ENCODE measurements around the gene WDR36. TPM values are rescaled to one million over a fixed set of nuclear protein-coding genes. Genes with fewer than 3 reads are reported as not detected.

Gene WDR36
- total RNA-seq, 1 donor from 2014 or later: 31.6 TPM

DNA sequence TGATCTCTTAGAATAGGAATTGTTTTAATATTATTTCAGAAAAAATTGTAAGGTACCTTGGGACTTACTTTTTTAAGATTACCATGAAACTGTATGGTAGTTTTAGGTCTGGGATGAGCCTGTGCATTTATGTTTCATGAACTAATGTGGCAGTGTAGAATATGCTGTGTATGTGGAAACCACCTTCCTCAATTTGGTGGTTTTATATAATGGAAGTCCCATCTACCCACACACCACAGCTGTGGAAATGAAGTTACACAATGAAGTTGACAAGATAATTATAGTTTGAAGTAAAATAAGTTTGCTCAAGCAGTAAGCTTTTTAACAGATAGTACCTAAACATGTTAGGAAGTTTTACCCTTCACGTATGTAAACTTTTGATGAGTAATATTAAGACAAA is 24.4 kb downstream of the WDR36 start:
- Mint-ChIP-seq H3K27me3 (no peaks in the 10 kb centered on the region), H3K4me1 (ENCODE audit: unreplicated experiment) (no peaks in the 10 kb centered on the region)
- no peak for DNase-seq (ENCODE audit: extremely low spot score, unreplicated experiment)

DNA sequence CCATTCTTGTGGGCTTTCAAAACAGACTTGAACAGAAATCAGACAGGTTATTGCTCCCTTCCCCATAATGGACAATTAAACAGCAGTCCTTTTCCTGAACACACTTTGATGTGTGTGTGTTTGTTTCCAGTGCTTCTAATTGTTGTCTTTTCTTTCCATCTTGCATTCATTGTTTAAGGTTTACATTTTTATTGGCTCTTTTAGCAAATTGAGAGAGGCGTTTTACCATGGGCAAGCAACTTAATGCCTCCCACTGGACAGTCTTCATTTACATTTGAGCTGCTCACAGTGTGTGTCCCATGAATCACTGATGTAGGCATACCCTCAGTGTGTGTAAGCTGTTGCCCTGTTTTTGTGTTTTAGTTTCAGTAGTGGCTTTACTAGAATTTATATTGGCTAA is 25.0 kb downstream of the WDR36 start:
- no peaks in the 10 kb centered on the region for H3K9me3 Mint-ChIP-seq
- DNase-seq (ENCODE audit: extremely low spot score, unreplicated experiment): no peak
- H3K27me3 Mint-ChIP-seq: no peaks in the 10 kb centered on the region
- no peak overlapping the region for H3K27ac Mint-ChIP-seq
- TF ChIP-seq, protein P1, sequence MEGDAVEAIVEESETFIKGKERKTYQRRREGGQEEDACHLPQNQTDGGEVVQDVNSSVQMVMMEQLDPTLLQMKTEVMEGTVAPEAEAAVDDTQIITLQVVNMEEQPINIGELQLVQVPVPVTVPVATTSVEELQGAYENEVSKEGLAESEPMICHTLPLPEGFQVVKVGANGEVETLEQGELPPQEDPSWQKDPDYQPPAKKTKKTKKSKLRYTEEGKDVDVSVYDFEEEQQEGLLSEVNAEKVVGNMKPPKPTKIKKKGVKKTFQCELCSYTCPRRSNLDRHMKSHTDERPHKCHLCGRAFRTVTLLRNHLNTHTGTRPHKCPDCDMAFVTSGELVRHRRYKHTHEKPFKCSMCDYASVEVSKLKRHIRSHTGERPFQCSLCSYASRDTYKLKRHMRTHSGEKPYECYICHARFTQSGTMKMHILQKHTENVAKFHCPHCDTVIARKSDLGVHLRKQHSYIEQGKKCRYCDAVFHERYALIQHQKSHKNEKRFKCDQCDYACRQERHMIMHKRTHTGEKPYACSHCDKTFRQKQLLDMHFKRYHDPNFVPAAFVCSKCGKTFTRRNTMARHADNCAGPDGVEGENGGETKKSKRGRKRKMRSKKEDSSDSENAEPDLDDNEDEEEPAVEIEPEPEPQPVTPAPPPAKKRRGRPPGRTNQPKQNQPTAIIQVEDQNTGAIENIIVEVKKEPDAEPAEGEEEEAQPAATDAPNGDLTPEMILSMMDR (conservative IDR thresholded peaks at IDR 0.05): no peak
- H3K36me3 Mint-ChIP-seq: peaks cover 10% of the 10 kb centered on the region
- H3K4me3 Mint-ChIP-seq: no peak overlapping the region
- H3K4me1 Mint-ChIP-seq (ENCODE audit: unreplicated experiment): no peaks in the 10 kb centered on the region

More for the DNA sequence above, 24.4 kb downstream of the WDR36 start:
- no peak overlapping the region for H3K27ac Mint-ChIP-seq
- TF ChIP-seq, protein P1 (conservative IDR thresholded peaks at IDR 0.05): no peak
- H3K4me3 Mint-ChIP-seq: no peak overlapping the region
- H3K9me3 Mint-ChIP-seq: no peaks in the 10 kb centered on the region
- peaks cover 12% of the 10 kb centered on the region for H3K36me3 Mint-ChIP-seq

DNA sequence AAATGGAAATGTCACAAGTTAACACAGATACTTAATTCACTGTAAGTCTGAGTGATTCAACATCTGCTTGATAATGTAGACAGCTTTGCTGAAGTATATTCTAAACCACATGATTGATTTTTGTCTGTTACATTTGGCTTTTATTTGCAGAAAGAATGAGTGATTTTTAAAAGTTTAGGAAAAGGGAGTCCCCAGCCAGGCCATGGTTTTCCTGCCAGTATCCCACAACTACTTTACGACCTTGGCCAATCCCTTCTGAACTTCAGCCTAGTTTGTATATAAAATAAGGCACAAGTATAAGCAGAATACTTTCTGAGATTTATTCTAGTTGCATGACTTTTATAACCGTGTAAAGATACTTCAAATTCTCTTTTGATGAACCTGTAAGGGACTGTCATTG is 27.1 kb downstream of the WDR36 start:
- H3K27ac Mint-ChIP-seq: no peak overlapping the region
- TF ChIP-seq, protein P1 (conservative IDR thresholded peaks at IDR 0.05): no peak
- no peaks in the 10 kb centered on the region for H3K27me3 Mint-ChIP-seq

DNA sequence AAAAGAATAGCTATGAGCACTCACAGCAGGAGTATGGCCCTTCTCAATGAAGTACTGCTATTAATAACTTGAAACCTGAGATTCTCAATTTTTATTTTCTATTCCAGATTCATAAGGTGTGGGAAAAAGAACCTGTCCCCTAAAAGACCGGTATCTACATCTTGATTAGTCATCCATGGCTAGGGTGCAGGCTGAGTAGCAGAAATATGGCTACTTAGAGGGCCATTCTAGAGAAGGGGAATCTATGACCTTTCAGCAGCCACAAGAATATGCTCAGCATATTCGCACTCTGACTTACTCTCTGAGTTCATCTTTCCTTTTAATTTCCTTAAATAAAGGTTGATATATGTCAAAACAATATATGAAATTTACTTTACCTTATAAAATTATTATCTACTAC is 27.7 kb downstream of the WDR36 start:
- peaks cover 8% of the 10 kb centered on the region for H3K36me3 Mint-ChIP-seq
- no peaks in the 10 kb centered on the region for H3K27me3 Mint-ChIP-seq
- no peaks in the 10 kb centered on the region for H3K9me3 Mint-ChIP-seq
- TF ChIP-seq, protein P1 (conservative IDR thresholded peaks at IDR 0.05): no peak
- H3K4me3 Mint-ChIP-seq: no peak overlapping the region
- no peak overlapping the region for H3K27ac Mint-ChIP-seq
- H3K4me1 Mint-ChIP-seq (ENCODE audit: unreplicated experiment): no peaks in the 10 kb centered on the region
- no peak for DNase-seq (ENCODE audit: extremely low spot score, unreplicated experiment)

More for the DNA sequence above, 27.1 kb downstream of the WDR36 start:
- Mint-ChIP-seq H3K4me1 (ENCODE audit: unreplicated experiment) (no peaks in the 10 kb centered on the region), H3K36me3 (peaks cover 8% of the 10 kb centered on the region), H3K9me3 (no peaks in the 10 kb centered on the region), H3K4me3 (no peak overlapping the region)
- no peak for DNase-seq (ENCODE audit: extremely low spot score, unreplicated experiment)

DNA sequence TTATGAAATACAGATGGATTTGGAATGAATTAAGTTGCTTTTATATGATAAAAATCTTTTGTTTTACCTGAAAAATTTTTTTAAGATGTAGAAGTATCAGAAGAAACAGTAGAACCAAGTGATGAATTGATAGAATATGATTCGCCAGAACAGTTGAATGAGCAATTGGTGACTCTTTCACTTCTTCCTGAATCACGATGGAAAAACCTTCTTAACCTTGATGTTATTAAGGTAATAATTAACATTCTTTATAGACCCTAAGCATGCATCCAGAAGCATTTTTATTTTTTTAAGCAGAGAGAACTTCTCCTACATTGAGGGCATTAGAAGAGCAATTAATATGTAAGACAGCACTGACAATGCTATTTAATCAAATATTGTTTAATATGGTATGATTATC is 28.8 kb downstream of the WDR36 start:
- Mint-ChIP-seq H3K36me3 (peaks cover 8% of the 10 kb centered on the region), H3K27ac (no peak overlapping the region), H3K27me3 (no peaks in the 10 kb centered on the region), H3K4me1 (ENCODE audit: unreplicated experiment) (no peaks in the 10 kb centered on the region), H3K9me3 (no peaks in the 10 kb centered on the region), H3K4me3 (no peak overlapping the region)
- TF ChIP-seq, protein P1 (conservative IDR thresholded peaks at IDR 0.05): no peak
- no peak for DNase-seq (ENCODE audit: extremely low spot score, unreplicated experiment)

DNA sequence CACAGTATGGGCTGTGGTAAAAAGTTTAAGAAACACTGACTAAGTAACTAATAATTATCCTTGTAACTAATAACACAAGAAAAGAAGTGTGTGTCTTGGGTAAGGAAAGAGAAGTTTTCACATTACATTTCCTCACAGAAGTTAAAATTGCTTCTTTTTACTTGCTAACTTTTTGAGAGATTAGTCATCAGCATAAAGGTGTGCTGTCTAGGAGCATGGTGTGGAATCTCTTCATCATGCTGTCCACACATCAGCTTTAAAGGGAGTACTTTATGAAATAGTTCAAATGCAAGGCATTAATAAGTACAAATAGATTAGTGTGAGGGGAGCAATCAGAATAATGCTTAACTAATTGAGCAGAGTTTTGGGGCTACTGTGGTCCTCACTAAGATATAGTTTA is 29.8 kb downstream of the WDR36 start:
- H3K27me3 Mint-ChIP-seq: no peaks in the 10 kb centered on the region
- H3K36me3 Mint-ChIP-seq: peaks cover 13% of the 10 kb centered on the region
- no peaks in the 10 kb centered on the region for H3K4me1 Mint-ChIP-seq (ENCODE audit: unreplicated experiment)
- no peak overlapping the region for H3K27ac Mint-ChIP-seq
- DNase-seq (ENCODE audit: extremely low spot score, unreplicated experiment): no peak
- H3K9me3 Mint-ChIP-seq: no peaks in the 10 kb centered on the region
- H3K4me3 Mint-ChIP-seq: no peak overlapping the region
- TF ChIP-seq, protein P1 (conservative IDR thresholded peaks at IDR 0.05): no peak

Data from type B pancreatic cell (in vitro differentiated cells).